Spleen (tissue), 7 donors: ENCODE results near the gene CD180.

ENCODE experiments used
- CTCF ChIP-seq, 11 experiments: fragments of 200-600 bp in 7 of 11; fragments of 450-650 bp in 4 of 11; sonication (generic) in 4 of 11; IDR thresholded peaks in 8 of 11; conservative IDR thresholded peaks in 3 of 11; 1 replicate in 7 of 11; 2 replicates in 4 of 11; pipeline versions ENCODE4 v1.4.0 to v1.8.0; 2016 to 2021; ENCODE audit warnings: antibody characterized with exemption in 11 of 11, inconsistent platforms in 4 of 11, mild to moderate bottlenecking in 1 of 11
- POLR2A ChIP-seq, 3 donors: fragments of 450-650 bp; IDR thresholded peaks; one replicate each; pipeline ENCODE4 v1.5.1; 2017; ENCODE audit warnings: antibody characterized with exemption in 3 of 3, mild to moderate bottlenecking in 1 of 3
- donor health status: DM: no; HTN: no; CAD: no; lungs with moderate emphysema.
- donor health status: DM: no; HTN: no; CAD: no.
- donor health status: DM: no; HTN: no; CAD: no.

- TF ChIP-seq CTCF (IDR thresholded peaks at IDR 0.05 in 8 of 11, conservative IDR thresholded peaks at IDR 0.05 in 3 of 11) (no peak), POLR2A (IDR thresholded peaks at IDR 0.05) (no peak)
Measured at GRCh38 chr5:67149057-67149950, 47.3 kb downstream of the CD180 start.
